Neural crest cell (in vitro differentiated cells): ENCODE data around the gene SORCS2. TPM values are rescaled to one million over a fixed set of nuclear protein-coding genes. Genes with fewer than 3 reads are reported as not detected.

Experiments
- DNase-seq: peaks from one replicate; pipeline ENCODE4 v3.0.0; 2021; ENCODE audit warnings: low read depth, mixed read lengths, low spot score
- H3K27ac Mint-ChIP-seq: one replicate; pipeline ENCODE4 v1.8.0; 2021; ENCODE audit warnings: mild to moderate bottlenecking, mixed read lengths; ENCODE audit not compliant: unreplicated experiment
- H3K27me3 Mint-ChIP-seq: 2 replicates; pipeline ENCODE4 v1.8.0; 2021; ENCODE audit warnings: low read depth, mild to moderate bottlenecking, mixed read lengths
- H3K36me3 Mint-ChIP-seq: 2 replicates; pipeline ENCODE4 v1.8.0; 2021; ENCODE audit warnings: low read depth, mild to moderate bottlenecking, mixed read lengths
- H3K4me1 Mint-ChIP-seq: 2 replicates; pipeline ENCODE4 v1.8.0; 2021; ENCODE audit warnings: mixed read lengths
- H3K4me3 Mint-ChIP-seq: one replicate; pipeline ENCODE4 v1.8.0; 2021; ENCODE audit warnings: mild to moderate bottlenecking, mixed read lengths
- H3K9me3 Mint-ChIP-seq: 2 replicates; pipeline ENCODE4 v1.8.0; 2021; ENCODE audit warnings: mixed read lengths
- CTCF ChIP-seq: fragments of 200-600 bp; sonication (generic); conservative IDR thresholded peaks from 2 replicates; pipeline ENCODE4 v1.5.0; 2021; ENCODE audit warnings: antibody characterized with exemption, mild to moderate bottlenecking
- total RNA-seq: library from RNA; stranded (reverse); gene quantifications from 2 replicates; pipeline ENCODE4 v1.2.1, GENCODE V29; 2021

The SORCS2 gene
- total RNA-seq, 1 donor from 2014 or later, result 1.1 TPM

GRCh38 chr4:7253837-7254236, 61.5 kb downstream of the SORCS2 start:
- no peaks in the 10 kb centered on the region for H3K9me3 Mint-ChIP-seq
- H3K27ac Mint-ChIP-seq, result no peak overlapping the region

GRCh38 chr4:7254736-7255487, 62.6 kb downstream of the SORCS2 start:
- no peaks in the 10 kb centered on the region for H3K27me3 Mint-ChIP-seq
- H3K4me3 Mint-ChIP-seq, result no peak overlapping the region
- H3K4me1 Mint-ChIP-seq, result peaks cover 5% of the 10 kb centered on the region
- TF ChIP-seq CTCF, result no peak
- no peak for DNase-seq
- no peaks in the 10 kb centered on the region for H3K36me3 Mint-ChIP-seq
- H3K27ac Mint-ChIP-seq, result peak overlapping the region; percentile 96
- no peaks in the 10 kb centered on the region for H3K9me3 Mint-ChIP-seq

More at GRCh38 chr4:7253837-7254236, 61.5 kb downstream of the SORCS2 start:
- Mint-ChIP-seq H3K4me3 (no peak overlapping the region), H3K4me1 (peaks cover 5% of the 10 kb centered on the region), H3K27me3 (no peaks in the 10 kb centered on the region), H3K36me3 (no peaks in the 10 kb centered on the region)
- DNase-seq, result no peak
- no peak for TF ChIP-seq CTCF

GRCh38 chr4:7255488-7255881, 63.1 kb downstream of the SORCS2 start:
- Mint-ChIP-seq H3K27ac (no peak overlapping the region), H3K36me3 (no peaks in the 10 kb centered on the region), H3K4me3 (no peak overlapping the region), H3K4me1 (peaks cover 5% of the 10 kb centered on the region), H3K27me3 (no peaks in the 10 kb centered on the region), H3K9me3 (no peaks in the 10 kb centered on the region)
- no peak for DNase-seq
- TF ChIP-seq CTCF, result no peak

GRCh38 chr4:7255996-7256395, 63.7 kb downstream of the SORCS2 start:
- DNase-seq, result no peak
- H3K27ac Mint-ChIP-seq, result no peak overlapping the region
- no peaks in the 10 kb centered on the region for H3K36me3 Mint-ChIP-seq
- no peaks in the 10 kb centered on the region for H3K27me3 Mint-ChIP-seq
- no peaks in the 10 kb centered on the region for H3K9me3 Mint-ChIP-seq
- peaks cover 5% of the 10 kb centered on the region for H3K4me1 Mint-ChIP-seq
- H3K4me3 Mint-ChIP-seq, result no peak overlapping the region
- TF ChIP-seq CTCF, result no peak

- H3K36me3 Mint-ChIP-seq, result no peaks in the 10 kb centered on the region
- no peak for DNase-seq
- no peaks in the 10 kb centered on the region for H3K27me3 Mint-ChIP-seq
- no peaks in the 10 kb centered on the region for H3K9me3 Mint-ChIP-seq
- H3K4me3 Mint-ChIP-seq, result no peak overlapping the region
- TF ChIP-seq CTCF, result no peak
- H3K27ac Mint-ChIP-seq, result no peak overlapping the region
- H3K4me1 Mint-ChIP-seq, result peaks cover 10% of the 10 kb centered on the region
These were observed 64.9 kb downstream of the SORCS2 start for GRCh38 chr4:7256984-7257810.
